ENCODE measurements around the gene CFAP74.

DNA sequence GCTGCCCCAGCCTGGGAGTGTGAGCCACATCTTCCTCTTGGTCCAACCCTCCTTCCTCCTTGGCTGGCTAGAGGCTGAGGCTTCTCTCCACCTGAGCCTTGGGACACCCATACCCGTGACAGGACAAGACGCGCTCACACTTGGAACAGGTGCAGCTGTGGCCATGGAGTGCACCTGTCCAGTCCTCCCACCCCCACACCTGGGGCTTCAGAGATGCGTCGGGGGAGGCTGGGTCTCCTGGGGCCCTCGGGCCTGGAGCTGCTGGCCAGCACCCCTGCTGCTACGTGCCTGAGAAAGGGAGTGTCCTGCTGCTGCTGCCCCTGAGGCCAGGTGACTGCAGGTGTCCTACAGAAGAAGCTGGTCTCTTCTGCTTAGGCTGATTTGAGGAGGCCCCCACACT, 47.5 kb downstream of the CFAP74 start:
- TF ChIP-seq, protein P1, sequence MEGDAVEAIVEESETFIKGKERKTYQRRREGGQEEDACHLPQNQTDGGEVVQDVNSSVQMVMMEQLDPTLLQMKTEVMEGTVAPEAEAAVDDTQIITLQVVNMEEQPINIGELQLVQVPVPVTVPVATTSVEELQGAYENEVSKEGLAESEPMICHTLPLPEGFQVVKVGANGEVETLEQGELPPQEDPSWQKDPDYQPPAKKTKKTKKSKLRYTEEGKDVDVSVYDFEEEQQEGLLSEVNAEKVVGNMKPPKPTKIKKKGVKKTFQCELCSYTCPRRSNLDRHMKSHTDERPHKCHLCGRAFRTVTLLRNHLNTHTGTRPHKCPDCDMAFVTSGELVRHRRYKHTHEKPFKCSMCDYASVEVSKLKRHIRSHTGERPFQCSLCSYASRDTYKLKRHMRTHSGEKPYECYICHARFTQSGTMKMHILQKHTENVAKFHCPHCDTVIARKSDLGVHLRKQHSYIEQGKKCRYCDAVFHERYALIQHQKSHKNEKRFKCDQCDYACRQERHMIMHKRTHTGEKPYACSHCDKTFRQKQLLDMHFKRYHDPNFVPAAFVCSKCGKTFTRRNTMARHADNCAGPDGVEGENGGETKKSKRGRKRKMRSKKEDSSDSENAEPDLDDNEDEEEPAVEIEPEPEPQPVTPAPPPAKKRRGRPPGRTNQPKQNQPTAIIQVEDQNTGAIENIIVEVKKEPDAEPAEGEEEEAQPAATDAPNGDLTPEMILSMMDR (optimal IDR thresholded peaks at IDR 0.05 in 1 of 3, IDR thresholded peaks at IDR 0.05 in 1 of 3, conservative IDR thresholded peaks at IDR 0.05 in 1 of 3; ENCODE audit: extremely low read depth in 1 of 3, insufficient read depth in 2 of 3, low read length in 3 of 3) = no peak
- no peak for TF ChIP-seq EZH2 (IDR thresholded peaks at IDR 0.05; ENCODE audit: low read length)
